Activated CD4-positive, alpha-beta T cell treated with anti-CD3 and anti-CD28 coated beads, Interleukin-2, amount 50 U/mL, for 4 hours (primary cell): ENCODE data around the gene TMEM196.
"Not testable (repeated sequence)": the region's sequence is repeated elsewhere in the genome, so short reads cannot be mapped to it uniquely, and the experiment has no call there.

Source experiments
- DNase-seq, 2 experiments: peaks; one replicate each; pipeline ENCODE4 v3.0.0-alpha.2; 2020

The TMEM196 gene

DNA sequence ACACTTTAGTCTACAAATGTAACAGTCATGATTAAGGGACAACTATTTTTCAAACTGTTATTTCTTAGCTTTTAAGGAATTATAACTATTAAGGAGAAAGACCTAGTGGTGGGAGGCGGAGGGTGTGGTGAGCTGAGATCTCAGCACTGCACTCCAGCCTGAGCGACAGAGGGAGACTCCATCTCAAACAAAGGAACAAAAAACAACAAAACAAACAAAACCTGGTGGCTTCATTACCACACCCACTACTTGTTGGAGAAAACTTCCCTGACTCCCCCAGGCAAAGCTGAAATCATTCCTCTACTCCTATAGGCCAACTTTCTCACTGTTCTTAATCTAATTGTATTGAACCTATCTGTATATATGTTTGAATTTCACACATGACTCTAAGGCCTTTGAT, 67.8 kb downstream of the TMEM196 start:
- DNase-seq: no peak

DNA sequence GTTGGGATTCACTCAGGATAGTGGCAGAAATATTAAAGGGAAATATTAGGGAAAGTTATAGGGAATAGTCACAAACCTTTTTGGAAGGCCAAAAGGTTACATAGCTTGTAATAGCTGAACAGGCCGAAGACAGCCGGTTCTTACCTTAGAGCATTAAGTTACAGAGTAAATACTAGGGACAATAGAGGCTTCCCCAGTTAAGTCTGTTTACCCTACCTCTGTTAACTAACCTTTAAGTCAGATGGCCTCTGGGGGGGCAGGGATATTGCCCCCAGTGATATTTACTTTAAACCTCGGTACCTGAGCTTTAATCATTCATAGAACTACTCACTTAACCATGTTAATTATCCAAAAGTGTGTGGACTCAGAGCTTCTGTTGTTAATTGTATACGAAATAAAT, 71.9 kb downstream of the TMEM196 start:
- DNase-seq: no peak

DNA sequence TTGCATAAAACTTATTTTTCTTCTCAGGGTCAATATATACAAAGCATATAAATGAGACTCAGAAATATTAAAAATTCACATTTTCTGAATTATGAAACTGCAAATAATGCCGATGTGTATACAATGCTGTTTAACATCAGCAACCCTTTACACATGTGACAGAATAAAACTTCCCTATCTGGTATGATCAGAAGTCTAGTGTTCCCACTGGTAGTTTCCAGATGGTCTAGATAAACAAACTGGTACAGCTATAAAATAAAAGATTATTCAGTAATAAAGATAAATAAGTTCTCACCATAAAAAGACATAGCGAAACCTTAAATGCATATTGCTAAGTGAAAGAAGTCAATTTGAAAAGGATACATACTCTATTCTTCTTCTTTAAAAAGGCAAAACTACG, 72.5 kb downstream of the TMEM196 start:
- no peak for DNase-seq

DNA sequence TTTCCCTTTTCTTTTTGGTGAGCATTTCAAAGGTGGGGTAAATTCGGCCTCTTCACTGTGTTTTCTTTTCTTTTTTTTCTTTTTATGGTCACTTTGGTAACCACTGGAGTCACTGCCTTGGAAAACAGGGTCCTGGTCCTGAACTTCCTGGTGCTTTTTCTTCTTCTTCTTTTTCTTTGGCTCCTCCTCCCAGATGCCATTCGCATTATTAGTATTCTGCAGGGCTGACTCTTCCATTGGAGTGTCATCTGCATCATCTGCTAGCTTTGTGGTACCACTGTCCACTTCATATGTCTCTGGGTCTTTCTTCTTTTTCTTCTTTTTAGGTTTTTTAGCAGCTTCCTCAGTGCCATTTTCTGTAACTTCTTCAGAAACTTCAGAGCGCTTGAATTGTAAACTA, 75.1 kb downstream of the TMEM196 start:
- no peak for DNase-seq

- DNase-seq: no peak
Observed at GRCh38 chr7:19696926-19697325, 76.5 kb downstream of the TMEM196 start.

- no peak for DNase-seq
Observed at GRCh38 chr7:19692111-19692828, 81.1 kb downstream of the TMEM196 start.

- no peak for DNase-seq
Observed at GRCh38 chr7:19690736-19691135, 82.7 kb downstream of the TMEM196 start.

- DNase-seq: not testable (repeated sequence)
Observed at GRCh38 chr7:19689130-19689529, 84.3 kb downstream of the TMEM196 start.

GRCh38 chr7:19681596-19681995, 91.8 kb downstream of the TMEM196 start:
- DNase-seq: no peak

DNA sequence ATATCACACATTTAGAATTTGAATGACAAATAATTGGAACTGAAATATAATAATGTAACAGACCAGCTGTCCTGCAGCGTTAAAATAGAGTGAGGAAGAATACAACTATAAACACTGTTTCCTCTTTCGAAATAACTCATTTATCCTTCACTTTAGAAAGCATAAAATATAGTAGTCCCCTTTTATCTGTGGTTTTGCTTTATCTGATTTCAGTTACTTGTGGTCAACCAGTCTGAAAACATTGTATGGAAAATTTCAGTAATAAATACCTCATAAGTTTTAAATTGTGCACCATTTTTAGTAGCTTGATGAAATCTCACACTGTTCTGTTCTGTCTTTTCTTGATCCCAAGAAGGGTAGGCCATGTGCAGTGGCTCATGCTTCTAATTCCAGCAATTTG, 96.2 kb downstream of the TMEM196 start:
- no peak for DNase-seq

DNA sequence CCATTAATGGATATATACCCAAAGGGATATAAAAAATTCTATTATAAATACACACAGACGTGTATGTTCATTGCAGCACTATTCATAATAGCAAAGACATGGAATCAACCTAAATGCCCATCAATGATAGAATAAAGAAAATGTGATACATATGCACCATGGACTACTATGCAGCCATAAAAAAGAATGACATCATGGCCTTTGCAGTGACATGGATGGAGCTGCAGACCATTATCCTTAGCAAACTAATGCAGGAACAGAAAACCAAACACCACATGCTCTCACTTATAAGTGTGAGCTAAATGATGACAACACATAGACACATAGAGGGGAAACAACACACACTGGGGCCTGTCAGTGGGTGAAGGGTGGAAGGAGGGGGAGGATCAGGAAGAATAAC, 97.6 kb downstream of the TMEM196 start:
- no peak for DNase-seq

- DNase-seq: no peak
Observed at GRCh38 chr7:19674266-19674960, 99.0 kb downstream of the TMEM196 start.

DNA sequence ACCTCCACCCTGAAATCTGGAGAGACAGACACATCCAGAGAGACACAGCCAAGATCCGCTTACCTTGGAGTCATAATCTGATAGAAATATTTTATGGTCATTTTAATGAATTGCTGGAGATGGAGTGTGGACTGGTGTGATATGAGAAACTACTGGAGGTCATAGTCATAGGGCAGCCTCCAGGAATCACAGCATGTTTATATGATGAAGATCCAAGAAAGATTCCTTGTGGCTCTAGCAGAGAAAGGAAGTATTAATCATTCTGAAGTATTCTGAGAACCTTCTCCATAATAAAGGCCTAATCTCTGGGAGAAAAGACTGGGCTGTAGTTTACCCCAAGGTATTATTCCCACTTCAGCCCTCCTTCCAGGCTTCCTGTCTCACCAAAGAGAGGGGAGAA, 102.6 kb downstream of the TMEM196 start:
- DNase-seq: no peak
